ENCODE results near the gene CHMP5. TPM values are rescaled to one million over a fixed set of nuclear protein-coding genes. Genes with fewer than 3 reads are reported as not detected.

Gene CHMP5
- total RNA-seq, 1 donor from 2014 or later, result 173 TPM

DNA sequence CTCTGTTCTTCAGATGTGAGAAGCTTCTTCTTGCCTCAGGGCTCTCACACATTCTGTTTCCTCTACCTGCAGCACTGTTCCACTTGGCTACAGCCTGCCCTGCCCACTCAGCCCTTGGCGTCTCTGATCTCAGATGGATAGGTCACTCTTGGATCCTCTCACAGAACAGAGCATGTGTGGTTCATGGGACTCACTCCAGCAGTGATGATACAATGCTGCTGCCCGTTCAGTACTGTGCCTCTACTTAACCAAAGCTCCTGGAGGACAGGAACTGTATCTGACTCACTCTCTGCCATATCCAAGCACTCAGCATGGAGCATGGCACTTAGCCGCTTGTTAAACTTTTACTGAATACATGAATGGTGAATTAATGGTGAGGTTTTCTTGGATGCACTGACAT is 28.3 kb upstream of the CHMP5 start:
- DNase-seq (ENCODE audit: low read depth) (no peak), FAIRE-seq (no peak)
- no peak overlapping the region for H3K4me3 ChIP-seq (ENCODE audit: low read depth, low read length)
- TF ChIP-seq, protein P1, sequence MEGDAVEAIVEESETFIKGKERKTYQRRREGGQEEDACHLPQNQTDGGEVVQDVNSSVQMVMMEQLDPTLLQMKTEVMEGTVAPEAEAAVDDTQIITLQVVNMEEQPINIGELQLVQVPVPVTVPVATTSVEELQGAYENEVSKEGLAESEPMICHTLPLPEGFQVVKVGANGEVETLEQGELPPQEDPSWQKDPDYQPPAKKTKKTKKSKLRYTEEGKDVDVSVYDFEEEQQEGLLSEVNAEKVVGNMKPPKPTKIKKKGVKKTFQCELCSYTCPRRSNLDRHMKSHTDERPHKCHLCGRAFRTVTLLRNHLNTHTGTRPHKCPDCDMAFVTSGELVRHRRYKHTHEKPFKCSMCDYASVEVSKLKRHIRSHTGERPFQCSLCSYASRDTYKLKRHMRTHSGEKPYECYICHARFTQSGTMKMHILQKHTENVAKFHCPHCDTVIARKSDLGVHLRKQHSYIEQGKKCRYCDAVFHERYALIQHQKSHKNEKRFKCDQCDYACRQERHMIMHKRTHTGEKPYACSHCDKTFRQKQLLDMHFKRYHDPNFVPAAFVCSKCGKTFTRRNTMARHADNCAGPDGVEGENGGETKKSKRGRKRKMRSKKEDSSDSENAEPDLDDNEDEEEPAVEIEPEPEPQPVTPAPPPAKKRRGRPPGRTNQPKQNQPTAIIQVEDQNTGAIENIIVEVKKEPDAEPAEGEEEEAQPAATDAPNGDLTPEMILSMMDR (IDR thresholded peaks at IDR 0.05; ENCODE audit: insufficient read depth, low read length, severe bottlenecking), result no peak
- H3K36me3 ChIP-seq (ENCODE audit: control insufficient read depth, insufficient read depth, low read length), result no peaks in the 10 kb centered on the region
- no peaks in the 10 kb centered on the region for H3K27me3 ChIP-seq (ENCODE audit: control insufficient read depth, insufficient read depth, low read length)

DNA sequence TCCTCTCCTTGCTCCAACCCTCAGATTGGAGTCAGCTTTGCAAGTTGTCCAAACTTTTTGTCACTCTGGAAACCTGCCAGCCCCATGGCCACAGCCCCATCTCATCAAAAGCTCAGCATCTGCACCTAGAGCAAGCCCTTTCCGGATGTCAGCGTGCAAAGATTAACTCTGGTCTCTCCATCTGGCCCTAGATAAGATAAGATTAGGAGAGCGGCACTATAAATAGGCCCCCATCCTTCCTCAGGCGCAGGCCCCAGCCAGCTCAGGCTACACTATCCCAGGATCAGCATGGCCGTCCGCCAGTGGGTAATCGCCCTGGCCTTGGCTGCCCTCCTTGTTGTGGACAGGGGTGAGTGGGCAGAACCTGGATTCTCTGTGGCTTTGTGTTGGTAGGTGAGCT is 24.9 kb upstream of the CHMP5 start, which contains the start of gene SPINK4:
Gene SPINK4, plus strand, starts transcription at position 247 of the 400 bp plus-strand sequence. Its CDS starts 42 bp downstream, at position 289.
- Histone ChIP-seq H3K36me3 (ENCODE audit: control insufficient read depth, insufficient read depth, low read length) (no peaks in the 10 kb centered on the region), H3K27me3 (ENCODE audit: control insufficient read depth, insufficient read depth, low read length) (no peaks in the 10 kb centered on the region), H3K4me3 (ENCODE audit: low read depth, low read length) (no peak within 1 kb of the TSS)
- FAIRE-seq (no peak), DNase-seq (ENCODE audit: low read depth) (no peak)
- TF ChIP-seq, protein P1 (IDR thresholded peaks at IDR 0.05; ENCODE audit: insufficient read depth, low read length, severe bottlenecking), result no peak

DNA sequence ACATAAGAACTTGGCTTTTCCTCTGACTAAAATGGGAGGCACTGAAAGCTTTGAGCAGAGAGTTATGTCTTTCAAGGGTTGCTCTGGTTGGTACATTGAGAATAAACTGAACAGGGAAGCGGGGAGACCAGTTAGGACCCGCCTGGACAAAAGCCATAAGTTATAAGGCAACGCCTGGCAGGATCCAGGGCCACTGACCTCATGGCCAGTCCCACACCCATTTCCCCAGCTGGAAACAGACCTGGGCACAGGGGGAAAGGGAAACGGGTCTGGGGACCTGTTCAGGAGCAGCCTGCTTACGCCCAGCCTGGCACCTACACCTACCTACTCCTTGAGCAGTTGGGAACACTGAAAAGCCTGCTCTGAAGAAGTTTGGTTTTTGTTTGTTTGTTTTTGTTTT is 23.6 kb upstream of the CHMP5 start:
- TF ChIP-seq, protein P1 (IDR thresholded peaks at IDR 0.05; ENCODE audit: insufficient read depth, low read length, severe bottlenecking), result no peak
- H3K4me3 ChIP-seq (ENCODE audit: low read depth, low read length), result no peak overlapping the region
- DNase-seq (ENCODE audit: low read depth) (no peak), FAIRE-seq (no peak)
- H3K27me3 ChIP-seq (ENCODE audit: control insufficient read depth, insufficient read depth, low read length), result no peaks in the 10 kb centered on the region
- H3K36me3 ChIP-seq (ENCODE audit: control insufficient read depth, insufficient read depth, low read length), result no peaks in the 10 kb centered on the region

DNA sequence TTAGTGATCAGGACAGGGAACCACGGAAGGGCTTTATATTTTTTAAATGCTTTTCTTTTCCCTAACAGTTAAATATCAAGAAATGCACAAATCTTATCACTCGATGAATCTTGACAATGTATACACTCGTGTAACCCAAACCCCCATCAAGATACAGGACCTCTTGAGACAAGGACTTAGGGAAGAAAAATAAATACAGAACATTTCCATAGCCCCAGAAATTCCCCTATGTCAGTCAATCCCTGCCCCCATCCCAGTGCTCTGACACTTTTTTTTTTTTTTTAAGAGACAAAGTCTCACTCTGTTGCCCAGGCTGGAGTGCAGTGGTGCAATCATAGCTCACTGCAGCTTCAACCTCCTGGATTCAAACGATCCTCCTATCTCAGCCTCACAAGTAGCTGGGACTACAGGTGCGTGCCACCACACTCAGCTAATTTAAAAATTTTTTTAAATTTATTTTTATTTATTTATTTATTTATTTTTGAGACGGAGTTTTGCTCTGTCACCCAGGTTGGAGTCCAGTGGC is 22.2 kb upstream of the CHMP5 start:
- Histone ChIP-seq H3K27me3 (ENCODE audit: control insufficient read depth, insufficient read depth, low read length) (no peaks in the 10 kb centered on the region), H3K4me3 (ENCODE audit: low read depth, low read length) (no peak overlapping the region), H3K36me3 (ENCODE audit: control insufficient read depth, insufficient read depth, low read length) (no peaks in the 10 kb centered on the region)
- TF ChIP-seq, protein P1 (IDR thresholded peaks at IDR 0.05; ENCODE audit: insufficient read depth, low read length, severe bottlenecking), result no peak
- no peak for FAIRE-seq
- DNase-seq (ENCODE audit: low read depth), result no peak

DNA sequence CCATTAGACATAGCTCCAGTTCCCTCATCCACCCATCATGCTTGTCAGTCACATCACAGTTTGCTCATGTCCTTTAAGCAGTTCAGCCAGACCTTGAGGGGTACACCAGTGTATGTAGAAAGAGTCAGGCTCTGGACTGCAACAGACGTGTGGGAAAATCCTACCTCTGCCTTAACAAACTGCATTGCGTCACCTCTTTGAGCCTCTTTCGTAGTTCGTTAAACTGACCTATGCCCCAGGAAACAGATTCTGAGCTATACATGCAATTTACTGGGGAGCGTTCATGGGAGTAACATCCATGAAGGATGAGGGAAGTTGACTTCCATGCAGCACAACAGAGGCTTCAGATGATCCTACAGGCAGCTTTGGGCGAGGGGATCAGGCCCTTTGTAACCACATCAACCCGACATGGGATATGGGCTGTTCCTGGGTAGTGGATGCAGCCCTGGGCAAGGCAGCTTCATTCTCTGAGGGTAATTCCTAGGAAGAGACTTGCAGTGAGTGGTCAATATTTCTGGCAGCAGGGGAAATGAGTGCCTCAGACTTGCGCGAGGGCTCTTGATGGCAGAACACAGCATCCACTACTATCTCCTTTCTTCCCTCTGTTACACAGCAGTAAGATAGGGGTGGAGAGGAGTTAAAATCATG is 20.6 kb upstream of the CHMP5 start:
- Histone ChIP-seq H3K36me3 (ENCODE audit: control insufficient read depth, insufficient read depth, low read length) (no peaks in the 10 kb centered on the region), H3K27me3 (ENCODE audit: control insufficient read depth, insufficient read depth, low read length) (no peaks in the 10 kb centered on the region), H3K4me3 (ENCODE audit: low read depth, low read length) (no peak overlapping the region)
- no peak for FAIRE-seq
- no peak for DNase-seq (ENCODE audit: low read depth)
- TF ChIP-seq, protein P1 (IDR thresholded peaks at IDR 0.05; ENCODE audit: insufficient read depth, low read length, severe bottlenecking), result no peak

DNA sequence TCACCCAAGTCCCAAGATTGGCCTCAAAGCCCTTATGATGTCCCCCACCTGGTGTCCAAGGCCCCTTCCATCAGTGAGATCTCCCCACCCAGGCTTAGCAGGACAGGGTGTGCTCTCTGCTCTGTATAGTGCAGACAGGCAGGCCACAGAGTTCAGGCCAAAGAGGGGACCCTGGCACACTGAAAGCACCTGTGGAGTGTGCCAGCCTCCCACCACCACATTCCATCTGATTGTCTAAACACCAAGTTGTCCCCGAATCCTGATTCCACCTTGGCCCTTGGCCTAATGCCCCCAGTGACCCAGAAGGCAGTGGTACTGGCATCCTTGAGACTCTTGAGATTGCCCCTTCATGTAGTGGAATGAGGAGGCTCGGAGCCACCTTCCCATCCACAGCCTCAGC is 19.5 kb upstream of the CHMP5 start:
- DNase-seq (ENCODE audit: low read depth) (no peak), FAIRE-seq (no peak)
- TF ChIP-seq, protein P1 (IDR thresholded peaks at IDR 0.05; ENCODE audit: insufficient read depth, low read length, severe bottlenecking), result no peak
- no peaks in the 10 kb centered on the region for H3K27me3 ChIP-seq (ENCODE audit: control insufficient read depth, insufficient read depth, low read length)
- H3K4me3 ChIP-seq (ENCODE audit: low read depth, low read length), result no peak overlapping the region
- no peaks in the 10 kb centered on the region for H3K36me3 ChIP-seq (ENCODE audit: control insufficient read depth, insufficient read depth, low read length)

All from bronchial epithelial cell (primary cell).